Renal cortex interstitium (tissue), 11 donors: ENCODE measurements around the gene TCF25. TPM values are rescaled to one million over a fixed set of nuclear protein-coding genes. Genes with fewer than 3 reads are reported as not detected.
"Not testable (repeated sequence)": the region's sequence is repeated elsewhere in the genome, so short reads cannot be mapped to it uniquely, and the experiment has no call there.

ENCODE experiments used
- DNase-seq, 11 donors: peaks; one replicate each; pipeline ENCODE4 v3.0.0-alpha.2; 2013; ENCODE audit warnings: low read depth in 9 of 11, low spot score in 4 of 11; ENCODE audit errors: extremely low read depth in 1 of 11
- polyA plus RNA-seq, 3 donors: library from polyadenylated mRNA; unstranded; fragments of 120-200 nt; gene quantifications; one replicate each; pipeline ENCODE4 v1.2.1, GENCODE V29; 2013; ENCODE audit not compliant: insufficient read length in 3 of 3

The TCF25 gene
- polyA plus RNA-seq, 3 donors: 131 to 182 (median 148) TPM

DNA sequence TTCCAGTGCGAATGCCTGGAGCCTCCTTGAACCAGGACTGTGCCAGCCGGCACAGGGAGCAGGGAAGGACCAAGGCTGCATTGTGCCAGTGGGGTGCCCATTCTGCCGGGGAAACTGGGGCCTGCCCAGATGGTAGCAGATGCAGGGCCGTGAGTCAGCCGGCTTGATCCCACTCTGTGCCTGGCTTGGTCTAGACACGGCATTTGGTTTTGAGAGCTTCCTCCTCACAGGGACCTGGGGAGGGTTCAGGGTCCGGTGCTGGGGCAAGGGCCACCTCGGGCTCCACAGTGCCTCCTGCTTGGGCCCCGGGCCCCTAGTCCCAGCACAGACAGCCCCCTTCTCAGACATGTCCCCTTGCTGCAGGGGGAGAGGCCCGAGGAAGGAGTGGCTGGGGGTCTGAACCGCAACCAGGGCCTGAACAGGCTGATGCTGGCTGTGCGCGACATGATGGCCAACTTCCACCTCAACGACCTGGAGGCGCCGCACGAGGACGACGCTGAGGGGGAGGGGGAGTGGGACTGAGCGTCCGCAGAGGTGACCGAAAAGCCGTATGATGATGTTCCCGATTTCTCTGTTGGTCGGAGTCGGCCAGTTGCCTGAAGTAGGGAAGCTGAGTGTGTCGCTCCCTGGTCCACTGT lies 37.4 kb downstream of the TCF25 start:
- DNase-seq: no peak

DNA sequence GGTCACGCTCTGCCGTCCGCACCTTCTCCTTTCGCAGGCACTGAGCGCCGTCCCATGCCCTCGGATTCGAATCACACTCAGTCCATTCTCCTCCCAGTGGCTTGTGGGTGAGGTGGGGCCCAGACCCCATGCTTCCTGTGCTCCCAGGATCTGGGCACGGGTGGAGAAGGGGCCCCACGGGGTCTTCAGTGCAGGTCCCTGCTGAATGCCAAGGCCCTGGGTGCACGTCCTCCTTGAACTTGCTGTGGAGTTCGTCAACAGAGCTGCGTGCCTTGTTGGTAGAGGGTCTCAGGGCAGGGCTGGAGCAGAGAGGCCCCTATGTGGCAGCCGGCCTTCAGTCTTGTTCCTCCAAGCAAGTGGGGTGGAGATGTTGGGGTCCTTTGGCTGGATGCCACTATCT lies 38.0 kb downstream of the TCF25 start:
- no peak for DNase-seq

- DNase-seq: no peak
Measured at GRCh38 chr16:89912143-89912542, 38.8 kb downstream of the TCF25 start.

DNA sequence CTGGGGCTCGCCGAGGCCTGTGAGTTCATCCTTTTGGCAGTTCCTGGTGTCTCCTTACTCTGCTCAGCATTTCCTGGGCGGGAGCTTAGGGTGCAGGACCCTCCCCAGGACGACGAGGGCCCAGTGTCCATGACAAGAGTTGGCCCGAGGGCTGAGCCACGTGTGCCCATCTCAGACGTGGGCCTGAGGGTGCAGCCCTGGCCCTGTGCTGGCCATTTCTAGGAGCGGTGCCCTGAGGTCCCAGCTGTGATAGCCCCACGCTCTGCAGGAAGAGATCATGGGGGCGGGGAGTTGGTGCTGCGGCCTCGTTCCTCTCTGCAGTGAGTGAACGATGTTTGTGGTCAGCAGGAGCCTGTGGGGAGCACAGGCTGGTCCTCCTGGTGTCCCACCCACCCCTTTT lies 39.2 kb downstream of the TCF25 start:
- no peak for DNase-seq

DNA sequence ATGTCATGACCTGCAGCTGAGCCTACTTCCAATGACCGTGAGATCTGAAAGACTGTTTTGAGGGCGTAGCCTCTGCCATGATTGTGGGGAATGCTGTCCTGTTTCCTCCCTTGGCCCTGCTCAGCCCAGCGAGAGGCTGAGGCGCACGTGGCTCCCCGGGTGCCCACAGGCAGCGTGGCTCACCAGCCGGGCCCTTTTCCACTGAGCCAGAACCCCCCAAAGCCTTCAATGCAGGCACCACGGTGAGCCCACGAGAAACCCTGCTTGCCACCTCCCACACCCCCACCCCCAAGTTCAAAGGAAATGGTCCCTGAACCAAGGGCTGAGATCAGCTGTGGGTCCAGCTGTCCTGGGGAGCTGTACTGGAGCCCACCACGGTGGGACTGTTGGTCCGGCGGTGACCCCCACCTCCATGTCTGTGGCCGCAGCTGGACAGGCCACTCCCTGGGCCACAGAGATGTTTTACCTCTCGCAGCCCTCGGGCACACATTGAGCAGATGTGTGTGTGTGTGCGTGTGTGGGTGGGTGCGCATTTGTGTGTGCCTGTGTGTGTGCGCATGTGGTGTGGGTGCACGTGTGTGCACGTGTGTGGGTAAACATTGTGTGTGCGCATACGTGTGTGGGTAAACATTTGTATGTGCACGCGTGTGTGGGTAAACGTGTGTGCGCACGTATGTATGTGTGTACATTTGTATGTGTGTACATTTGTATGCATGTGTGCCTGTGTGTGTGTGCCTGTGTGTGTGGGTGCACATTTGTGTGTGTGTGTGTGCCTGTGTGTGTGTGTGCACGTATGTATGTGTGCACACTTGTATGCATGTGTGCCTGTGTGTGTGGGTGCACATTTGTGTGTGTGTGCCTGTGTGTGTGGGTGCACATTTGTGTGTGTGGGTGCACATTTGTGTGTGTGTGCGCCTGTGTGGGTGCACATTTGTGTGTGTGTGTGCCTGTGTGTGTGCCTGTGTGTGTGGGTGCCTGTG lies 40.3 kb downstream of the TCF25 start:
- DNase-seq: no peak

- DNase-seq: not testable (repeated sequence)
Measured at GRCh38 chr16:89914642-89915285, 41.4 kb downstream of the TCF25 start.

DNA sequence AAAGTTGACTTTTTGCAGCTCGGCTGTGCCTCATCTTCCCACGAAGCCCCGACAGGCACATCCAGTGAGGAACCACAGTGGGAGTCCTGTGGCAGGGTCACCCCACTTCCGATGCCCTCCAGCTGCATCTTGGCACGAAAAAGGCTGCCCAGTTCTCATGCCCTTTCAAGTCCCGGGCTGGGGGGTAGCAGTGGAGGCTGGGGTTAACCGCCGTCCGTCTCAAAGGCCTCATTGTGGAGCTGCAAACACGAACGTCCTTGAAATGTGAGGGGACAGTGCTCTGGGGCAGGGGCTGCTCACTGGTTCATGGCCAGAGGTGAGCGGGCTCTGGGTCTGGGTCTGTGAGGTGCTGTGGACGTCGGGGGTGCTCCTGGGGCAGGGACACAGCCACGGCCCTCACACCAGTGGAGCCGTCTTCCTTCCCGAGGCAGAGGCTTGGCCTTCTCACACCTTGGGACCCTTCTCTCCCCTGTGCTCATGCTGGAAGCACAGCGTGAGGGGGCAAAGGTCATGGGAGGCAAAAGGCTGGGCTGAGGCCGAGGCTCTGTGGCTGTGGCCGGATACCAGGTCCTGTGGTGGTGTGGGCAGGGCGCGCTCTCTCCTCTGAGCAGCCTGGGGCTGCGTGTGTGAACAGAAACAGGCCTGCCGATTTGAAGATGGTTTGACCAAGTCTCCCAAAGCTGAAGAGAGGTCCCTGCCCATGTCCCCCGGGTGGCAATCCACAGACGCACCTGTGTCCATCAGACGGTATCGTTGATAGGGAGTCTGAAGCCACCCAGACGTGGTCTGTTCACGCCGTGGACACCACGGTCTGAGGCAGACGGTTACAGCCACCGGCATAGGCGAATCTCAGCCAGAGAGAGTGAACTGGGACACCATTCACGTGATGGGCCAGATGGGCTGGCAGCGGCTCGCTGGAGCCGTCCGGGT lies 42.2 kb downstream of the TCF25 start:
- no peak for DNase-seq

- DNase-seq: peak in 1 of 11 donors; percentile 23
Measured at GRCh38 chr16:89917773-89918452, 44.5 kb downstream of the TCF25 start.

GRCh38 chr16:89918453-89919347 lies 45.3 kb downstream of the TCF25 start, which contains the start of gene MC1R:
Gene MC1R (plus strand): TSS chr16:89918862. CDS start chr16:89919259, 397 bp downstream.
- DNase-seq: no peak

DNA sequence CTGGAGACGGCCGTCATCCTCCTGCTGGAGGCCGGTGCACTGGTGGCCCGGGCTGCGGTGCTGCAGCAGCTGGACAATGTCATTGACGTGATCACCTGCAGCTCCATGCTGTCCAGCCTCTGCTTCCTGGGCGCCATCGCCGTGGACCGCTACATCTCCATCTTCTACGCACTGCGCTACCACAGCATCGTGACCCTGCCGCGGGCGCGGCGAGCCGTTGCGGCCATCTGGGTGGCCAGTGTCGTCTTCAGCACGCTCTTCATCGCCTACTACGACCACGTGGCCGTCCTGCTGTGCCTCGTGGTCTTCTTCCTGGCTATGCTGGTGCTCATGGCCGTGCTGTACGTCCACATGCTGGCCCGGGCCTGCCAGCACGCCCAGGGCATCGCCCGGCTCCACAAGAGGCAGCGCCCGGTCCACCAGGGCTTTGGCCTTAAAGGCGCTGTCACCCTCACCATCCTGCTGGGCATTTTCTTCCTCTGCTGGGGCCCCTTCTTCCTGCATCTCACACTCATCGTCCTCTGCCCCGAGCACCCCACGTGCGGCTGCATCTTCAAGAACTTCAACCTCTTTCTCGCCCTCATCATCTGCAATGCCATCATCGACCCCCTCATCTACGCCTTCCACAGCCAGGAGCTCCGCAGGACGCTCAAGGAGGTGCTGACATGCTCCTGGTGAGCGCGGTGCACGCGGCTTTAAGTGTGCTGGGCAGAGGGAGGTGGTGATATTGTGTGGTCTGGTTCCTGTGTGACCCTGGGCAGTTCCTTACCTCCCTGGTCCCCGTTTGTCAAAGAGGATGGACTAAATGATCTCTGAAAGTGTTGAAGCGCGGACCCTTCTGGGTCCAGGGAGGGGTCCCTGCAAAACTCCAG lies 46.4 kb downstream of the TCF25 start:
- no peak for DNase-seq

GRCh38 chr16:89920723-89921122 lies 47.3 kb downstream of the TCF25 start:
- no peak for DNase-seq

- no peak for DNase-seq
Measured at GRCh38 chr16:89921131-89921701, 47.8 kb downstream of the TCF25 start.

DNA sequence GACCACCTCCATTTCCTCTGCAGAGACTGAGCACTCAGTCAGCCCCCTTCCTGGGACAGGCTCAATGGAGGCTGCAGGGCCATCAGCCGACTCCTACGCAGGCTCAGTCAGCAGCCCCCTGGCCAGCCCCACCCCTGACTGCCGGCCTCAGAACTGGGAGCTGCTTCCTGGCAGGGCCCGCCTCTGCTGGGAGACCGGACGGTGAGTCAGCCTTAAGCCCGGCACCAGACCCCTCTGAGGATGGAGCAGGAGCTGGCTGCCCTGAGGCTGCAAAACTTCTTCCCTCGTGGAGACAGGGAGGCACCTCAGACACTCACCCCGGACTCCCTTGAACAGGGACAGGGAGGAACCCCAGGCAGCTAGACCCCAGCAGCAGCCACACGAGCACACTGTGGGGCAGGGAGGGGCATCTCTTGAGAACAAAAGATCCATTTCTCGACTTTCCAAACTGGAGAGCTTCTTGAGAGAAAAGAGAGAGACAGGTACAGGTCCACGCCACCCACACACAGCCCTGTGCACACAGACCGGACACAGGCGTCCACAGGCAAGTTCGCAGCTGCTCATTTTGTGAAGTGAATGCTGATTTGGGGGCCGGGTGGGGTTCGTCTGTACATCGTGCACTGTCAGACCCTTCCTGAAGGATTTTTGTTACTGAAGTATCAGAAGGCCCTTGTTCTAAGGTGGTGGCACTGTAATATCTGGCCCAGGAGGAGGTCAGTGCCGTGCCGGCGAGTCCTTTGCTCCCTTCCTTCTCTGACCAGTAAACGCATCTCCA lies 48.5 kb downstream of the TCF25 start:
- DNase-seq: peak in 1 of 11 donors; percentile 32

- no peak for DNase-seq
Measured at GRCh38 chr16:89922477-89922883, 49.1 kb downstream of the TCF25 start.
